Measurements from ENCODE around the gene COA6.
A peak's percentile ranks its signal among the peaks of the same experiment; 100 is the strongest.

Gene COA6, protein sequence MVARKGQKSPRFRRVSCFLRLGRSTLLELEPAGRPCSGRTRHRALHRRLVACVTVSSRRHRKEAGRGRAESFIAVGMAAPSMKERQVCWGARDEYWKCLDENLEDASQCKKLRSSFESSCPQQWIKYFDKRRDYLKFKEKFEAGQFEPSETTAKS

DNA sequence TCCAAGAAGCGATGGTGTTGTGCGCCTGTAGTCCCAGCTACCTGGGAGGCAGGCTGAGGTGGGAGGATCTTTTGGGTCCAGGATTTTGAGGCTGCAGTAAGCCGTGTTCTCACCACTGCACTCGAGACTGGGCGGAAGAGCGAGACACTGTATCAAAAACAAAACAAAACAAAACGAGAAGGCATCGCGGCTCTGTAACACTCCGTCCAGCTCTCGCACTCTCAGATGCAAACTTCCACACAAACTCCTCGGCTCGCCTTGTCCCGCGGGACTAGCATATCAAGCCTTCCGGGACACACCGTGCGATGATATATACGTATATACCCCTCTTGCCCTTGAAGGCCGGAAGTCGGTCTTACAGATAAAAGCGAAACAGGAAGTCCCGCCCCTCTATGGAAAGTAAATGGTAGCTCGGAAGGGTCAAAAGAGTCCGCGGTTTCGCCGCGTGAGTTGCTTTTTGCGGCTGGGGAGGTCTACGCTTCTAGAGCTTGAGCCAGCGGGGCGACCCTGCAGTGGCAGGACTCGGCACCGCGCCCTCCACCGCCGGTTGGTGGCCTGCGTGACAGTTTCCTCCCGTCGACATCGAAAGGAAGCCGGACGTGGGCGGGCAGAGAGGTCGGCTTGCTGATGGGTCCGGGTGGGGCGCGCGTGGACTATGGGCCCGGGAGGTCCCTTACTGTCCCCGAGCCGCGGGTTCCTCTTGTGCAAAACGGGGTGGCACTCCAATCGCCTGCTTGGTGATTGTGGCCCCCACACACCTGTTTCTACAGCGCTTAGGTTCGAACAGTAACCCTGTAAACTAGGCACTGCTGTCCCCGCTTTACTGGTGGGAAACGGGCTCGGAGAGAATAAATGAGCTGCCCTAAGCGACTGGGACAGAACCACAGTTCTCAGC is at the start of gene COA6:
Gene COA6, plus strand, starts transcription at position 393 of the 895 bp plus-strand sequence. Its CDS starts 11 bp downstream, at position 404.
- DNase-seq, result peak; percentile 84 to 86

DNA sequence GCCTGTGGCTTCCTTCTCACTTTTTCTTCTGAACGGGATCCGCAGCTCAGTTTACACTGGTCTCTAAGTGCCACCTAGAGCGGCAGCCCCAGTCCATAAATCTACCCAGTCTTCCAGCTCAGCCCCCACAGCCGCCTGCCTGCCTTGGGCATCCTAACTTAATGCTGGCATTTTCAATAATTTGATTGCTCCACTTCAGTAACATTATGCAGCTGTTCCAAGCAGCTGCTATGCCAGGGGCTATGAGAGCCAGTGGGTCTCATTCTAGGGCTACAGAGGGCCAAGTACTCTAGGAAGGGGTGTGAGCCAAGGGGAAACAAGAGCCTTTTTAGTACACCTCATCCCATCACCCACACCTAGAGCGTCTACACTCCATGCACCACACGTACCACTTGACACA is 48.4 kb upstream of the COA6 start:
- DNase-seq, result no peak

DNA sequence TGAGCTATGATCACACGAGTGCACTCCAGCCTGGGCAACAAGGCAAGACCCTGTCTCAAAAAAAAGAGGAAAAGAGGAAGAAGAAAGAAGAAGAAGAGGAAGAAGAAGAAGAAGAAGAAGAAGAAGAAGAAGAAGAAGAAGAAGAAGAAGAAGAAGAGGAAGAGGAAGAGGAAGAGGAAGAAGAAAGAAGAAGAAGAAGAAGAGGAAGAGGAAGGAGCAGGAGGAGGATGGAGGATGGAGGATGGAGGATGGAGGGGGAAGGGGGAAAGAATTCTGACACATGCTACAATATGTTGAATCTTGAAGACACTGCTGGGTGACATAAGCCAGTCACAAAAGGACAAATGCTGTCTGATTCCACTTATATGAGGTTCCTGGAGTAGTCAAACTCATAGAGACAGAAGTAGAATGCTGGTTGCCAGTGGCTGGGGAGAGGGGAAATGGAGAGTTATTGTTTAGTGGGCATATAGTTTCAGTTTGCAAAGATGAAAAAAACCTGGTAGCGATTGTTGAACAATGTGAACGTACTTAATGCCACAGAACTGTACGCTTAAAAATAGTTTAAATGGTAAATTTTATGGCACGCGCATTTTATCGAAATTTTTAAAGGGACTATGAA is 47.3 kb upstream of the COA6 start:
- DNase-seq, result peak in 1 of 2 donors; percentile 25

DNA sequence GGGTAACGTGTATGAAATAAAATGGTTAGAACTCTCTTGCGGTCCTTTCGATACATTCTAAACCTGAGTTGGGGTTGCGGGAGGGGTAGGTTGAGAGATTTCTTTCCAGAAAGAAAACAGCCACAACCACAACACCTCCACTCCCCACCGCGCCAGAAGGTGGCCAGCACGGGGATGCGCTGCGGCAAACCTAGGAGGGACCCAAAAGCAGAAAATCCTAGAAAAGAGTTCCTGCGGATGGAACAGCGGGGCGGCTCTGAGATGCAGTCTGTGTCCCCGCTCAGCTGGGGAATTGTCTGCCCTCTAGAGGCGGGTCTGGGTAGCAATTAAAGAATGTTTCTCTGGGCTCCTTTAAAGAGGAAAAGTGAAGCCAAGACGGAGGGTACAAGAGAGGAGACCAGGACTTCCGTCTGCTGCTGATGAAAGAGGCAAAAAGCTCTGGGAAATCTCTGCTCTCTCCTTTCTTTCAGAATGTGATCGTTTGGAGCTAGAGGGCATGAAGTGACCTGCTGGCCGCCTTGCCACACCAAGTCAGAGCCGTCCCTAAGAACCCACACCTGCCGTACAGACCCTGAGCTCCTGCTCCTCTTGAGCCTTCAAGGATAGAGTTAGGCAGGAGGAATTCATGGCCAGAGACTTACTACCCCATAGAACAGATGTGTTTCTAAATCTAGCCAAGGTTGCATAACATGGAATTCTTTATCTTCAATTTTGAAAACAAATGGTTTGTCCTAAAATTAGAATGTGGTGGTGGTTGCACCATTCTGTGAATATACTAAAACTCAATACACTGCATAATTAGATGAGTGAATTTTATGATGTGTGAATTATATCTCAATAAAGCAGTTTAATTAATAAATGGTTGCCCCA is 46.5 kb upstream of the COA6 start:
- DNase-seq, result peak; percentile 66 to 71

DNA sequence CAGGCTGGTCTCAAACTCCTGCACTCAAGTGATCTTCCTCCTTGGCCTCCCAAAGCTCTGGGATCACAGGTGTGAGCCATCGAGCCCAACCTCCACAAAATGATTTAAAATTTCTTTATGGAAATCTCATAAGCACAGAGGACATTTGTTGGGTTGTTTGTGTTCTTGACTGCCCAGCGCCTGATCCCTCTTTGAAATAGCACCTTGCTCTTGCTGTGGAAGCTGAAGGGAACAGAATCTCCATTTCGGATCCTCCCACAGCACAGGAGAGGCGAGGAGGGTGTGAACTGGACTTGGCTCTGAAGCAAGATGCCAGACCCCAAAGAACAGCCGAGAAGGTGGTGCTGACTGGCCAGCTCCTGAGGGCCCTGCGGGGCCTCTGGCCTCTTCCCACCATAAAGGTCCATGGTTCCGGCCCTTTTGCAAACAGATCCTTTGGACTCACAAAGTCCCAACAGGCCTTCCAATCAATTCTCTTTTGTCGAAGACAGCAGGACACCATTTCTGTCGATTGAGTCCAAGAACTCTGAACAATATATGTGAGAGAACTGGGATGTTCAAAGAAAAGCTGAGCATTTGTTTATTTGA is 45.6 kb upstream of the COA6 start:
- DNase-seq, result no peak

DNA sequence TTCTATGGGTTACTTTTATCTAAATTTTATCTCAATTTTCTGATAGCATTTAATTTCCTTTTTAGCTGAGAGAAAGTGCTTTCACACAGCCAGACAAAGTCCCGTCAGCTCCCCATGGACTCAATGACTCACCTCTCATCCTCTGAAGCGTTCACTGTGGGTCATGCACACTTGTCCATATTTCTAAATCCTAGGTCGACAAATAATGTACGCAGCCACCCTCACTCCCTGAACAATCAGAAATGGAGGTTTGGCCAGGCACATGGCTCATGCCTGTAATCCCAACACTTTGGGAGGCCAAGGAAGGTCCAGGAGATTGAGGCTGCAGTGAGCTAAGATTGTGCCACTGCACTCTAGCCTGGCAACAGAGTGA is 42.4 kb upstream of the COA6 start:
- no peak for DNase-seq

DNA sequence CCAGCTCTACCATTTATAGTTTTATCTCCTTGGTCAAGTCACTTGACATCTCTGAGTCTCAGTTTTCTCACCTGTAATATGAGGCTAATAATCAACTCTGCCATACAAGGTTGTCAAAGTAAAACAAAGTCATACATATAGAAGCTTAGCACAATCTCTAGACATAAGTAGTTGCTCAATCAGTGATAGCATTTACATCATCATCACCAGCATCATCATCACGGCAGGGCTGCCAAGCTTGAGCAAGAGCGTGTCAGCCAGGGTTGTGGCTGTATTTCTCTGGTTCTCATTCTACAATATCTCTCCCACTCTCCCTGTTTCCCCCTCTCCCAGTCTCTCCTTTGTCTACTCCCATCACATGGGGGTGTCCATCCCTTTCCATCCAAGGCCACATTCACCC is 41.7 kb upstream of the COA6 start:
- no peak for DNase-seq

DNA sequence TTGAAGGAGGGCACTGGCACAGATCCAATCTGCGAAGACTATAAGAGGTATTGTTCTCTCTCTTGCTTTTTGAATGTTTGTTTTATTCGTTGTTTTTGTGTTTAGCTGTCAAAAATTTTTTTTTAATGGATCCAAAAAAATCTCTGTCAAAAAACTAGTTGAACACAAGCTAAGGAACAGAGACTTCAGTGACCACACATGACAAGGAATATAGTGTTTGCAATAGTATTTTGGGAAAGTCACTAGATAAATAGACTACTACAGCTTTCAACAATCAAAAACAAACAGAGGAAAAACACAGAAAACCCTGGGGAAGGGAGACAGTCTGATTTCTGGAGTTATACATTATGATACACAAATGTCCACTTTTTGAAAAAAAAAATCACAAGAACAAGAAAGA is 36.9 kb upstream of the COA6 start:
- DNase-seq, result no peak

DNA sequence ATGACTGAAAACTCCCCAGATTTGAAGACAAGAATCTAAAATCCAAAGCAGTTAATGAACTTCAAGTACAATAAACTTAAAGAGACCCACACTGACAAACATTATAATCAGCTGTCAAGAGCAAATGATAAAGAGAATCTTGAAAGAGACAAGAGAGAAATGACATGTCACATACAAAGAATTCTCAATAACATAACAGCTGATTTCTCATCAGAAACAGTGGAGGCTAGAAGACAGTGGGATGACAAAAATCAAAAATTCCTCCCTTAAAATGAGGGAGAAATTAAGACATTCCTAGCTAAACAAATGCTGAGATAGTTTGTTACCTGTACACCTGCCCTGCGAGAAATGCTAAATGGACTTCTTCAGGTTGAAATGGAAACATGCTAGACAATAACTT is 36.0 kb upstream of the COA6 start:
- no peak for DNase-seq

DNA sequence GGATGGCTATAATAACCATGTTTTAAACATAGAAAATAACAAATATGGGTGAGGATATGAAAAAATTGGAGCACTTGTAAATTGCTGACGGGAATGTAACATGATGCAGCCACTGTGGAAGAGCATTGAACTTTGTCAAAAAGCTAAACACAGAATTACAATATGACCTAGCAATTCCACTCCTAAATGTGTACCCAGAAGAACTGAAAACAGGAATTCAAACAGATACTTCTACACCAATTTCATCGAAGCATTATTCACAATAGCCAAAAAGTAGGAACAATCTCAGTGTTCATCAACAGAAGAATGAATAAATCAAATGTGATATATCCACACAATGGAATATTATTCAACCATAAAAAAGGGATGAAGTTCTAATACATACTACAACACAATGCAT is 32.7 kb upstream of the COA6 start:
- no peak for DNase-seq

DNA sequence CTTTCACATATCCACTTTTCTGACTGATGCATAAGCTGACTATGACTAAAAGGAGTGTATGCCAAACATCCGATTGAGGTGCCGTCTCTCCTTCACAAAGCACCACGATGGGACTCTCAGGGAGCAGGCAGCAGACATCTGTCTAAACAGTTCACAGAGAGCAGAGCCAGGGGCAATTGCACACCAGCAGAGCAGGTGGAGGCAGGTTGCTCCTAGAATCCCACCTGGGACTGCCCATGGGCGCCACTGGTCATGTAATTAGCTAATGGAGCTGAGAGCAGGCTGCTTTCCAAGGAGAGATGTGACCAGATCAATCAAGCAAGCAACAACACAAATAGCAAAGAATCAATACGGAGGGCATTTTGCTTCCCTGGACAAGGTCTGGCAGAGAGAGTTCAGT is 30.5 kb upstream of the COA6 start:
- DNase-seq, result no peak

DNA sequence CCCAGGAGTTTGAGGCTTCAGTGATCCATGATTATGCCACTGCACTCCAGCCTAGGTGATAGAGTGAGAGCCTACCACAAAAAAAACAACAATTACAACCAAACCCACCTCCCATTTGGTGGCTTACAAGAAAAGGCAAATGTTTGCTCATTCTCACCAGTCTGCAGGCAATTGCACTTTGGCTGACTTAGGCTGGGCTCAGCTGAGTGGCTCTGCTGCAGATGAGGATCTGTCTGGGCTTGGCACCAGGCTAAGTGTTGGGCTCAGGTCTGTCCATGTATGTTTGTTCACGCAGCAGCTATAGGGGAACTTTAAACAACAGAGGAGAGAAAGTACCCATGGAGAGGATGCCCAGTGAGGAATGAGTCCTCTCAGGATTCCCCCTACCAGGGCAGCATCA is 28.0 kb upstream of the COA6 start:
- no peak for DNase-seq

DNA sequence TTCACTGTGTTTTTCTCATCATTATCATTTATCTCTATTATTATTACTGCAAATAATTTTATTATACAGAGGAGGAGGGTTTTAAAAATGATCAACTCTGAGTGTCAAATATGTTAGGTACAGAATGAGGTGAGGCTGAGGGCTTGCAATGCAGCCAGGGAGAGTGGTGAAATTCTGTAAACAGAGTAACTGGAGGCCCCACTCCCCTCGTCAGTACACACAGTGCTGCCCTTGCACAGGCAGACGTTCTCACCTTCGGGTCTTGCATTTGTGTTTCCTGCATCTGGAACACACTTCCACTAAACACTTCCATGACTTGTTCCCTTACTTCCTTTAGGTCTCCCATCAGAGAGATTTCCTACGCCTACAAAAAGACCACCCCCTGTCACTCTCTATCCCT is 24.3 kb upstream of the COA6 start:
- no peak for DNase-seq

DNA sequence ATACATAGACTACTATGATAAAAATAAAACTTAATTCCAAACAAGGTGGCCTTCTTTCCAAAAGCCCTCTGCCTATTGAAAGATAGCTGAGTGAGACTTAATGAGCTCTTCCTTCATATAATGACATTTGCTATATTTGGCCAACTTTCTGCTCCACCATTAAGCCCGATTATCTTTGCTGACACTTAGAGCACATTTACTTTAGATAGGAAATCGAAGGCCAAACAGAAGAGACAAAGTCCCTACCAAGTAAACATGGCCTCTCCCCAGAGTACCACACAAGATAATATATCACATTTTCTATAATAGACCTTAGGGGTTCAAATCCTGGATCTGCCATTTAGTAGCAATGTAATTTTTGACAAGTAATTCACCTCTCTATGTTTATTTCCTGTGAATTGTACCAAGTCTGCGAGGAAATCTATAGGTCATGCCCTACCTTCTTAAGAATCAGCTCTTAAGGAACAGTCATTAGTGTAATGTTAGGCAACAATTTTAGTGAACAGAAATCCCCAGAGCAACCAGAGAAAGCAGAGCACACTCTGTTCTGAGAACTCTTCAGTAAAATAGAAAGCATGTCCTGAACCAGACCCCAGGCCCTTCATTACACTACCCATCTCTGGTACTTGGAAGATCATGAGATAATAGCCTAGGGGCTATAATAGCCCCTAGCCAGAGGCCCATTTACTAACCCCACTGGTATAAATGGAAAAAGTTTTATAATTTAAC is 17.3 kb upstream of the COA6 start:
- DNase-seq, result no peak

DNA sequence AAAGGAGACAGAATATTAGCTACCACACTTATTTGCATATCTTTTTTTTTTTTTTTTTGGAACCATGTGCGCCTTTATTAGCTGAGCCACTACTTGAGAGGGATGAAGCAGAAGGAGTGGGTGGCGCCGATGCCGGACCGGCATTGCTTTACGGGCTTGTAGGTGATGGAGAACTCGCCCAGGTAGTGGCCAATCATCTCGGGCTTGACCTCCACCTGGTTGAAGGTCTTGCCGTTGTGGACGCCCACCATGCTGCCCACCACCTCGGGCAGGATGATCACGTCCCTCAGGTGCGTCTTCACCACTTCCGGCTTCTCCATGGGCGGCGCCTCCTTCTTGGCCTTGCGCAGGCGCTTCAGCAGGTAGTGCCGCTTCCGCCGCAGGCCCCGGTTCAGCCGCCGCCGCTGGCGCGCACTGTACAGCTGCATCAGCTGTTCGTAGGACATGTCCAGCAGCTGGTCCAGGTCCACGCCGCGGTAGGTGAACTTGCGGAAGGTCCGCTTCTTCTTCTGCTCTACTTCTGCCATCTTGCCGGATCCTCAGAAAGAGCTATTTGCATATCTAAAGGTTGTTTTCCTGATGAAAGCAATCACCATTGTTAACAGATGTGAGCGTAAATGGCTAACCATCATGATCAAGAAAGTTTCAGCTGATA is 16.5 kb upstream of the COA6 start:
- peak; percentile 30 for DNase-seq

DNA sequence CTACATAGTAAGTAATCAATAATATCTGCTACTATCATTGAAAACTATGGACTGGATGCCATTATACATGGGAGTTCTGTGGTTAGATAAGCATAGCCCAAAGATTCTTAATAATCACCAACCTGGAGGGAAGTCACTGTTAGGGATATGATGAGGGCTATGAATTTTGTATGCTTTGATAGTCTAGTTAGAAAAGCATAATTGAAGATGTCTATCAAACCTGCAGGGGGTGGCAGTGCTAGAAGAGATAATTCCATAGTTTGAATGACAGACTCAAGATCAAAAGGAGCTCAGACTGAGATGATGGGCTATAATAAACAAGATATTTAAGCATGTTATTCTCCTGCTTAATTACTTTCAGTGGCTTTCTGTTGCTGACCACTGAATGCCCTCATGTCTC is 15.4 kb upstream of the COA6 start:
- no peak for DNase-seq

DNA sequence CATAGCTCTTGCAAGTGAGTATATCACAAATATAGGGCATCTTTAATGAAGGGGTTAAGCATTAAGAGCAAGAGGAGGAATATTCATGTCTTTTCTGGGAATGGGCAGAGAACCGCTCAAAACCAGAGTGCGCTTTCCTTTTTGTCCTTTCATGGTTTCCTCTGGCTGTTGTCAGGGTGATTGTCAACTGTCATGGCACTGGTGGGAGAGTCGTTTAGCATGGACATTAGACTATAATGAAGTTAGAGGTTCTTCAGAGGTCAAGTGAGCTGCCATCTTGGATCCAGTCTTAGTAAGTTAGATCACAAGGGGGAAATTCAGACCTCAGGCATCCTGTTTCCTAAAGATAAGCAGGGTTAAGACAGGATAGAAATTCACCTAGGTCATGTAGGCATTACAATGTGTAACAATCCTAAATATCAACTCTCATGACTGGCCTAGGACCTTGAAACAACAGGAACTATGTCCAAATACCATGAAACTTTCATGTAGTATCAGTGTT is 12.1 kb upstream of the COA6 start:
- no peak for DNase-seq

DNA sequence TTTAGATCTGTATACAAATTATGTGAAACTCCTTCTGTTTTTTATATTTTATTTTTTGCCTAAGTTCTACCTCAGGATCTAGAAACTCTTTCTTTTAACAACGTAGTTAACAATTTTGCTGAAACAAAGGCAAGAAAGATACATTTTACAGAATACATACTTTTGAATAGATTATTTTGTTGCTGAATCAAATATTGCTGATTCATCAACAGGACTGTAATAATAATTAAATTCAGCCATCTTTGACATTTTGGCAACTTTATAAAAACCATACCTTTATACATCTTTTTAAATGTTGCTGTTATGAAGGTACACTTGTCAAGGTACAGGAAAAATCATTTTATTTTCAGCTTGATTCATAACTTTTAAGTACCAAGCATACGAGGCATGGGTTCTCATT is 10.7 kb upstream of the COA6 start:
- no peak for DNase-seq

DNA sequence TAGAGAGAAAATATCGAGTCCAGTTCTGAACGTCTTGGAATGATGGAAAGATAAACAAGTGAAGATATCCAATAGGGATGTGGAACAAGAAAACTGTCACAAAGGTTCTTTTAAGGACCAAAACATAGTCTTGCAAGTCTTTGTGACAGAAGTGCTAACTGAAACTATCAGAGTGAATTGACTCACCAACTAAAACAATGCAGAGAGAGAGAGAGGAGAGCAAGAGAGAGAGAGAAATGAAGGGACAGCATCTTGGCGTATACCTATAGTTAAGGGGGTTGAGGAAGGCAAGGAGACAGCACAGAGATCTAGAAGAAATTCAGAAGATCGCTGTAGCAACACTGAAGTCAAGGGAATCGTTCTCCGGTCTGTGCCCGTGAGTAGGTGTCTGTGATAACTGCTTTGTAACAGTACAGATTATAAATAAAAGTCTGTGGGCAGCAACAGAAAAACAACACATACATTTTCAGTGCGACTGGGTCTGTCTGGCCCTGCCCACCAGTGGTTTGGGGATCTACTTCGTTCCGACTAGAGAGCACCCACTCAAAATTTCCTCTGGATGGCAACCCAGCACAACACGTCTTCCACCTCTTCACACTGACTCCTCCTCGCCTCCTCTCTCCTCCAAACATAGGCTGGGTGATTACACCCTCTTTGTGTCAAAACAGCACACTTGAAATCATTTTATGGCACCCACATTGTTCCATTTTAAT is 4.8 kb upstream of the COA6 start:
- peak in 1 of 2 donors; percentile 8 for DNase-seq

DNA sequence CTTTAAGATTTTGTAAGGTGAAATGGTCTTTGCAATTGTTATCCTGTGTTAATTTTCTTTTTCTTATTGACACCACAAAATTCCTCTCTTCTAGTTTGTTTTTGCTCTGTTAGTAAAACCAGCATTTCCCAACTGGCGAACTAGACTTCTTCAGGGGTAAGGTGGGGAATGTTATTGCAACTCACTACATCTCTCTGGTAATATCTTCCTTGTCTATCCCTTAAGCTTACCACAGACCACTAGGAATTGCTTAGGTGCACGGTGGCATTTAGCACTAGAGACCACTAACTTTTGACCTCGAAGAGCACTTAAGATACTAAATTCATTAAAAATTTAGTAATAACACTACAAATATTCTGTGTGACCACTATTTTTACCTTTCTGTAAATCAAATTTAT is 4.2 kb upstream of the COA6 start:
- DNase-seq, result no peak

DNA sequence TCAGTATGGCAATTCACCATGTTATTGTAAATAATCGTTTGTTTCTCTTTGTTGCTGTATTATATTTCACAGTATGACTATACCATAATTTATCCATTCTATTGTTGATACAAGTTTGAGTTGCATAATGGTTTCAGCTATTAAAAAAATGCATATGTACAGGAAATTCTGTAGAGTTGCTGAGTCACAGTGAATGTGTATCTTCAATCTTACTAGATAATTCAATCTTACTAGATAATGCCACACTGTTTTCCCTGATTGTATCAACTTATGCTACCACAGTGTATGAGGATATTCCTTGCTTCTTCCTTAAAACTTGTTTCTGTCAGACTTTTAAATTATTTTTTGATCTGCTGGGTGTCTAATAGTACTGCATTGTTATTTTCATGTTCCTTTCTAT is 3.5 kb upstream of the COA6 start:
- DNase-seq, result no peak
